ENCODE results near the gene MIA2. TPM values are rescaled to one million over a fixed set of nuclear protein-coding genes. Genes with fewer than 3 reads are reported as not detected.
A peak's percentile ranks its signal among the peaks of the same experiment; 100 is the strongest.
"Not testable (repeated sequence)": the region's sequence is repeated elsewhere in the genome, so short reads cannot be mapped to it uniquely, and the experiment has no call there.

MIA2 gene
- total and polyA plus RNA-seq, 5 donors from 2014 or later: 21.1 to 26.2 (median 21.9) TPM

GRCh38 chr14:39228044-39228443 is 5.7 kb upstream of the MIA2 start:
- Mint-ChIP-seq H3K4me1 (peaks cover 5 to 21% (median 15%) of the 10 kb centered on the region in 4 donors), H3K4me3 (no peak overlapping the region), H3K36me3 (no peaks in the 10 kb centered on the region), H3K27me3 (no peaks in the 10 kb centered on the region), H3K9me3 (no peaks in the 10 kb centered on the region), H3K27ac (peak overlapping the region in 1 of 3 donors; percentile 96)
- Histone ChIP-seq H3K4me3 (ENCODE audit: low read depth, low read length) (no peak overlapping the region), H3K36me3 (ENCODE audit: control insufficient read depth, insufficient read depth, low read length) (no peaks in the 10 kb centered on the region), H3K4me1 (ENCODE audit: control insufficient read depth, insufficient read depth, low read length, poor library complexity, severe bottlenecking) (no peaks in the 10 kb centered on the region), H3K27ac (ENCODE audit: insufficient read depth, low read length, poor library complexity, severe bottlenecking) (no peak overlapping the region), H3K9me3 (ENCODE audit: control insufficient read depth in 2 of 2, low read length in 2 of 2) (no peaks in the 10 kb centered on the region), H3K27me3 (ENCODE audit: control insufficient read depth, insufficient read depth, low read length) (no peaks in the 10 kb centered on the region)
- ATAC-seq (ENCODE audit: low read depth in 2 of 2) (no peak), DNase-seq (no peak)

DNA sequence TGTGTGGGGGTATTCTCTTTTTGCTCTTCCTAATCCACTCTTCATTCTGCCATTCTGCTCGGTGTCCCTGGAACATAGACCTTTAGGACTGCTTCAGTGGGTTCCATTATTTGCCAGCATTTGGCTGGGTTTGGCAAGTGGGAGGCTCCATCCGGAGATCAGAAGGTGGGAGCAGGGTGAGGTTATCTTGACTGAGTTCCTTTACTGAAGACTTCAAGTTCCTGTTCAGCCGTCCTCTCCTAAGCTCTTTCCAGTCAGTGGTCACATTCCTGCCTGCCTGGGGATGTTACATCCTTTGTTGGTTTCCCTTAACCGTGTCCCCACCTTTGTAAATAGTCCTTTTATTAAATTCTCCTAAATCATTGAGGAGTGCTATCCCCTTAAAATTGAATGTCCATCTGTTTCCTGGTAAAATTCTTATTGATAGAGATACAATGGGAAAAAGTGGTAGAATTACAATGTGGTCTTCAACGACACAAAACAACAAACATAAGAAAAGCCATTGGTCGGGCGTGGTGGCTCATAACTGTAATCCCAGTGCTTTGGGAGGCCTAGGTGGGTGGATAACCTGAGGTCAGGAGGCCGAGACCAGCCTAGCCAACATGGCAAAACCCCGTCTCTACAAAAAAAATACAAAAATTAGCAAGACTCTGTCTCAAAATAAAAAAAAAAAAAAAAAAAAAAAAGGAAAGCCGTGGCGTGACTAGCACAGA is 5.0 kb upstream of the MIA2 start:
- Mint-ChIP-seq H3K27me3 (no peaks in the 10 kb centered on the region), H3K9me3 (no peaks in the 10 kb centered on the region), H3K27ac (peak overlapping the region; percentile 42 to 96 (median 87)), H3K4me3 (no peak overlapping the region), H3K36me3 (no peaks in the 10 kb centered on the region), H3K4me1 (peaks cover 5 to 24% (median 18%) of the 10 kb centered on the region in 4 donors)
- DNase-seq (no peak), ATAC-seq (ENCODE audit: low read depth in 2 of 2) (no peak)
- Histone ChIP-seq H3K27ac (ENCODE audit: insufficient read depth, low read length, poor library complexity, severe bottlenecking) (no peak overlapping the region), H3K36me3 (ENCODE audit: control insufficient read depth, insufficient read depth, low read length) (no peaks in the 10 kb centered on the region), H3K4me3 (ENCODE audit: low read depth, low read length) (no peak overlapping the region), H3K9me3 (ENCODE audit: control insufficient read depth in 2 of 2, low read length in 2 of 2) (no peaks in the 10 kb centered on the region), H3K4me1 (ENCODE audit: control insufficient read depth, insufficient read depth, low read length, poor library complexity, severe bottlenecking) (no peaks in the 10 kb centered on the region), H3K27me3 (ENCODE audit: control insufficient read depth, insufficient read depth, low read length) (no peaks in the 10 kb centered on the region)

DNA sequence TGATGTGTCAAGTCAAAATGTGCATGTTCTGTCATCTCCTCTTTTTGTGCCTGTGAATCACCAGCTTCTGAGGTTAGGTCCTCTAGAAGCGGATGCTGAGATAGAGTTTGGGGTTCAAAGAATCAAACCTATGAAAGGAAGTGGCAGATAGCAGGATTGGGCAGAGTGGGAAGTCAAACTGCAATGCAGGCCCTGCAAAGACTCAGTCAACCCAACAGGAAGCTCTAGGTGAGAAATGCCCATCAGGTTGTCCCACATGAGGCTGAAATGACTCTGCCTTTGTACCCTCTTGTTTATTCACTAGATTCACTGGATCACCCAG is 4.5 kb upstream of the MIA2 start:
- DNase-seq (peak in 2 of 3 donors; percentile 18 to 87), ATAC-seq (ENCODE audit: low read depth in 2 of 2) (peak; percentile 83 to 90)
- Mint-ChIP-seq H3K4me3 (peak overlapping the region in 1 of 4 donors; percentile 38), H3K4me1 (peaks cover 5 to 24% (median 19%) of the 10 kb centered on the region in 4 donors), H3K9me3 (no peaks in the 10 kb centered on the region), H3K27me3 (no peaks in the 10 kb centered on the region), H3K36me3 (no peaks in the 10 kb centered on the region), H3K27ac (peak overlapping the region; percentile 42 to 87 (median 80))
- Histone ChIP-seq H3K27me3 (ENCODE audit: control insufficient read depth, insufficient read depth, low read length) (no peaks in the 10 kb centered on the region), H3K9me3 (ENCODE audit: control insufficient read depth in 2 of 2, low read length in 2 of 2) (no peaks in the 10 kb centered on the region), H3K4me1 (ENCODE audit: control insufficient read depth, insufficient read depth, low read length, poor library complexity, severe bottlenecking) (no peaks in the 10 kb centered on the region), H3K4me3 (ENCODE audit: low read depth, low read length) (no peak overlapping the region), H3K36me3 (ENCODE audit: control insufficient read depth, insufficient read depth, low read length) (no peaks in the 10 kb centered on the region), H3K27ac (ENCODE audit: insufficient read depth, low read length, poor library complexity, severe bottlenecking) (no peak overlapping the region)

DNA sequence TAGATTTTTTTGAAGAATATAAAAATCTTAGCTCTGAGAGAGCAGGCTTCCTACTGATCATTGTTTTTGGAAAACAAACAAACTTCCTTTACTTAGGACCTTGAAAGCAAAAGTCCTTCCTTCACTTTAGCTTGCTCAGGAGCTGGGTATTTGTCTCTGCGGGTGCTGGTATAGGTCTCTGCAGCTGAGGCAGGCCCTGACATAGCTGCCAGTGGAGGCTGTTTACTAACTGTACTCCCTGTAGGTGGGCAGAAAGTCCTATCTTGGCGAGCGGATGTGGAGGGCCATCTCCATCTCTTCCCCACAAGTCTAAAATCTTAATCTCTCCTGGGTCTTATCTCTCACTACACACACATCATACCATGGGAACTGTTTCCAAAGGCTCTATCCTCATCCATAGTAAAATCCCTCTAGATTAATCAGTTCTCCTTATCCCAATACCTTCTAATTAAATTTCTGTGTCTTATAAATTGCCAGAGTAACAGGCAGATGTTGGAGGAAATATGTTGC is 4.1 kb upstream of the MIA2 start:
- H3K4me3 Mint-ChIP-seq: no peak overlapping the region
- H3K4me1 Mint-ChIP-seq: peaks cover 5 to 24% (median 19%) of the 10 kb centered on the region in 4 donors
- no peaks in the 10 kb centered on the region for H3K9me3 Mint-ChIP-seq
- Histone ChIP-seq H3K27ac (ENCODE audit: insufficient read depth, low read length, poor library complexity, severe bottlenecking) (no peak overlapping the region), H3K4me3 (ENCODE audit: low read depth, low read length) (no peak overlapping the region), H3K27me3 (ENCODE audit: control insufficient read depth, insufficient read depth, low read length) (no peaks in the 10 kb centered on the region), H3K36me3 (ENCODE audit: control insufficient read depth, insufficient read depth, low read length) (no peaks in the 10 kb centered on the region), H3K4me1 (ENCODE audit: control insufficient read depth, insufficient read depth, low read length, poor library complexity, severe bottlenecking) (no peaks in the 10 kb centered on the region), H3K9me3 (ENCODE audit: control insufficient read depth in 2 of 2, low read length in 2 of 2) (no peaks in the 10 kb centered on the region)
- H3K36me3 Mint-ChIP-seq: no peaks in the 10 kb centered on the region
- H3K27me3 Mint-ChIP-seq: no peaks in the 10 kb centered on the region
- DNase-seq (no peak), ATAC-seq (ENCODE audit: low read depth in 2 of 2) (no peak)
- peak overlapping the region in 2 of 3 donors; percentile 6 to 42 for H3K27ac Mint-ChIP-seq

DNA sequence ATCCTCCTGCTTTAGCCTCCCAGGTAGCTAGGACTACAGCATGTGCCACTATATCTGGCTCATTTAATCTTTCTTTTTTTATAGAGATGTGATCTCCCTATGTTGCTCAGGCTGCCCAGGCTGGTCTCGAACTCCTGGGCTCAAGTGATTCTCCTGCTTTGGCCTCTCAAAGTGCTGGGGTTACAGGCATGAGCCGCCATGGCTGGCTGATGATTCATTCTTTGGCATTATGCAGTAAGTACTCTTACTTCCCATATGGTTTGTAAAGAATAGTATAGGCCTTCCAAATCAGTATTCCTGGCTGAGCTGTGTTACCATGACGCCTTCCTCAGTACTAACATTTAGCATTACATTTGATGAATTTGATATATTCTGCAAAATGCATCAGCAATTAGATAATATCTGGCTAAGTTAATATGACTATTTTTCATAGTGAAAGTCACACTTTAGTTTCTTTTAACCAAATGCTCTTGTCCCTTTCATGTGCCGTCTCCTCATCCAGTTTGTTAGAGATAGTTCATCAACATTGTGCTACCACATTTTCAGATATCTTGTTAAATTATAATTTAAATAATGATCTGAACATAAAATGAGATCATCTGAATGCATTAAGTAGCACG is 3.2 kb upstream of the MIA2 start:
- Mint-ChIP-seq H3K27ac (no peak overlapping the region), H3K27me3 (no peaks in the 10 kb centered on the region), H3K9me3 (no peaks in the 10 kb centered on the region), H3K4me3 (no peak overlapping the region), H3K36me3 (no peaks in the 10 kb centered on the region), H3K4me1 (peaks cover 5 to 24% (median 19%) of the 10 kb centered on the region in 4 donors)
- Histone ChIP-seq H3K27me3 (ENCODE audit: control insufficient read depth, insufficient read depth, low read length) (no peaks in the 10 kb centered on the region), H3K27ac (ENCODE audit: insufficient read depth, low read length, poor library complexity, severe bottlenecking) (no peak overlapping the region), H3K4me3 (ENCODE audit: low read depth, low read length) (no peak overlapping the region), H3K4me1 (ENCODE audit: control insufficient read depth, insufficient read depth, low read length, poor library complexity, severe bottlenecking) (no peaks in the 10 kb centered on the region), H3K36me3 (ENCODE audit: control insufficient read depth, insufficient read depth, low read length) (no peaks in the 10 kb centered on the region), H3K9me3 (ENCODE audit: control insufficient read depth in 2 of 2, low read length in 2 of 2) (no peaks in the 10 kb centered on the region)
- DNase-seq: no peak
- no peak for ATAC-seq (ENCODE audit: low read depth in 2 of 2)

- not testable (repeated sequence) for H3K9me3 Mint-ChIP-seq; H3K36me3 ChIP-seq (ENCODE audit: control insufficient read depth, insufficient read depth, low read length); H3K36me3 Mint-ChIP-seq; H3K9me3 ChIP-seq (ENCODE audit: control insufficient read depth in 2 of 2, low read length in 2 of 2); H3K27me3 Mint-ChIP-seq; ATAC-seq (ENCODE audit: low read depth in 2 of 2); H3K27me3 ChIP-seq (ENCODE audit: control insufficient read depth, insufficient read depth, low read length); H3K4me3 Mint-ChIP-seq; H3K4me1 ChIP-seq (ENCODE audit: control insufficient read depth, insufficient read depth, low read length, poor library complexity, severe bottlenecking); H3K27ac ChIP-seq (ENCODE audit: insufficient read depth, low read length, poor library complexity, severe bottlenecking); H3K4me3 ChIP-seq (ENCODE audit: low read depth, low read length); H3K27ac Mint-ChIP-seq
- H3K4me1 Mint-ChIP-seq: peaks cover 10 to 24% (median 20%) of the 10 kb centered on the region in 4 donors
- peak in 2 of 3 donors; percentile 22 to 59 for DNase-seq
These were observed 1.8 kb upstream of the MIA2 start for GRCh38 chr14:39231751-39232553.

GRCh38 chr14:39232554-39233415 is 930 bp upstream of the MIA2 start:
- Histone ChIP-seq H3K4me3 (ENCODE audit: low read depth, low read length) (no peak overlapping the region), H3K36me3 (ENCODE audit: control insufficient read depth, insufficient read depth, low read length) (no peaks in the 10 kb centered on the region), H3K4me1 (ENCODE audit: control insufficient read depth, insufficient read depth, low read length, poor library complexity, severe bottlenecking) (no peaks in the 10 kb centered on the region), H3K27me3 (ENCODE audit: control insufficient read depth, insufficient read depth, low read length) (no peaks in the 10 kb centered on the region), H3K27ac (ENCODE audit: insufficient read depth, low read length, poor library complexity, severe bottlenecking) (no peak overlapping the region), H3K9me3 (ENCODE audit: control insufficient read depth in 2 of 2, low read length in 2 of 2) (no peaks in the 10 kb centered on the region)
- Mint-ChIP-seq H3K4me3 (peak overlapping the region in 1 of 4 donors; percentile 5), H3K27me3 (no peaks in the 10 kb centered on the region), H3K36me3 (no peaks in the 10 kb centered on the region), H3K27ac (peak overlapping the region in 1 of 3 donors; percentile 76), H3K4me1 (peaks cover 10 to 24% (median 20%) of the 10 kb centered on the region in 4 donors), H3K9me3 (no peaks in the 10 kb centered on the region)
- ATAC-seq (ENCODE audit: low read depth in 2 of 2) (no peak), DNase-seq (peak in 1 of 3 donors; percentile 20)
